HCT116 (cell line): ENCODE data around the gene CPA2. TPM values are rescaled to one million over a fixed set of nuclear protein-coding genes. Genes with fewer than 3 reads are reported as not detected.
A peak's percentile ranks its signal among the peaks of the same experiment; 100 is the strongest.

Source experiments
- EZH2phosphoT487 ChIP-seq: fragments of 200-600 bp; IDR thresholded peaks from 2 replicates; pipeline ENCODE4 v1.6.1; 2018; ENCODE audit warnings: antibody characterized with exemption, borderline replicate concordance
- total RNA-seq: library from RNA; stranded (reverse); gene quantifications from one replicate; pipeline ENCODE4 v1.2.1, GENCODE V29; 2021; ENCODE audit not compliant: unreplicated experiment
- TF ChIP-seq, protein P1 (sequence below): IDR thresholded peaks from 2 replicates; pipeline ENCODE4 v1.6.1; 2012; ENCODE audit warnings: low read depth
- TF ChIP-seq, protein P2 (sequence below): IDR thresholded peaks from 2 replicates; pipeline ENCODE4 v1.6.1; 2012
- TF ChIP-seq, protein P3 (sequence below), 3 experiments: fragments of 200-600 bp in 1 of 3; sonication (generic) in 1 of 3; IDR thresholded peaks in 2 of 3; conservative IDR thresholded peaks in 1 of 3; 2 replicates each; pipeline ENCODE4 v1.5.1; 2012 to 2017; ENCODE audit warnings: low read depth in 2 of 3, low read length in 2 of 3, antibody characterized with exemption in 1 of 3, borderline replicate concordance in 1 of 3, control low read depth in 1 of 3, mild to moderate bottlenecking in 1 of 3, mixed read lengths in 1 of 3, mixed run types in 1 of 3, moderate library complexity in 1 of 3; ENCODE audit not compliant: insufficient read depth in 1 of 3
- TF ChIP-seq, protein P4 (sequence below): IDR thresholded peaks from 2 replicates; pipeline ENCODE4 v1.6.1; 2012

The CPA2 gene
- total RNA-seq, 1 experiment from 2014 or later: 1.5 TPM

DNA sequence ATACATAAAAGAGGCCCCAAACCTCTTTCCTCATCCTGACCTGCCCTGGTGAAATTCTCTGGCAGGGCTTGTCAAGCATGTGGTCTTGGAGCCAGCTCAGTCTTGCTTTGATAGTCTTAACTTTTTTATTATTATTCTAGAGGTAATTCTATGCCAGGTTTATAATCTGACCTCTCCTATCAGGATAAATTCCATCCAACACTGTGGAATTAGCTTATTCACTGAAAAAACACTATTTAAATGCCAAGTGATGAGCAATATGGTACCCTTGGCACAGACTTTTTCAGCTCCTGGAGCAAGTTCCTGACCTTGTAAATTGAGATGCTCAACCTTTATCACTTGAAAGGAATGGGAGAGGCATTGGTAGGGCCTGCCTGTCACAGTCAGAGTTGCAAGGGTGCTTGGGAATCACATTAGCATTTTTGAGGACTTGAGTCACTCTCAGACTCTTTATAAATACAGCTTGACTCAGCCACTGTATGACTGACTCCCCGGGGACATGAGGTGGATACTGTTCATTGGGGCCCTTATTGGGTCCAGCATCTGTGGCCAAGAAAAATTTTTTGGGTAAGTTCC is 26.1 kb downstream of the CPA2 start, which contains the start of gene CPA4 (continued):
- TF ChIP-seq, protein P1, sequence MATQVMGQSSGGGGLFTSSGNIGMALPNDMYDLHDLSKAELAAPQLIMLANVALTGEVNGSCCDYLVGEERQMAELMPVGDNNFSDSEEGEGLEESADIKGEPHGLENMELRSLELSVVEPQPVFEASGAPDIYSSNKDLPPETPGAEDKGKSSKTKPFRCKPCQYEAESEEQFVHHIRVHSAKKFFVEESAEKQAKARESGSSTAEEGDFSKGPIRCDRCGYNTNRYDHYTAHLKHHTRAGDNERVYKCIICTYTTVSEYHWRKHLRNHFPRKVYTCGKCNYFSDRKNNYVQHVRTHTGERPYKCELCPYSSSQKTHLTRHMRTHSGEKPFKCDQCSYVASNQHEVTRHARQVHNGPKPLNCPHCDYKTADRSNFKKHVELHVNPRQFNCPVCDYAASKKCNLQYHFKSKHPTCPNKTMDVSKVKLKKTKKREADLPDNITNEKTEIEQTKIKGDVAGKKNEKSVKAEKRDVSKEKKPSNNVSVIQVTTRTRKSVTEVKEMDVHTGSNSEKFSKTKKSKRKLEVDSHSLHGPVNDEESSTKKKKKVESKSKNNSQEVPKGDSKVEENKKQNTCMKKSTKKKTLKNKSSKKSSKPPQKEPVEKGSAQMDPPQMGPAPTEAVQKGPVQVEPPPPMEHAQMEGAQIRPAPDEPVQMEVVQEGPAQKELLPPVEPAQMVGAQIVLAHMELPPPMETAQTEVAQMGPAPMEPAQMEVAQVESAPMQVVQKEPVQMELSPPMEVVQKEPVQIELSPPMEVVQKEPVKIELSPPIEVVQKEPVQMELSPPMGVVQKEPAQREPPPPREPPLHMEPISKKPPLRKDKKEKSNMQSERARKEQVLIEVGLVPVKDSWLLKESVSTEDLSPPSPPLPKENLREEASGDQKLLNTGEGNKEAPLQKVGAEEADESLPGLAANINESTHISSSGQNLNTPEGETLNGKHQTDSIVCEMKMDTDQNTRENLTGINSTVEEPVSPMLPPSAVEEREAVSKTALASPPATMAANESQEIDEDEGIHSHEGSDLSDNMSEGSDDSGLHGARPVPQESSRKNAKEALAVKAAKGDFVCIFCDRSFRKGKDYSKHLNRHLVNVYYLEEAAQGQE: no peak
- TF ChIP-seq, protein P2, sequence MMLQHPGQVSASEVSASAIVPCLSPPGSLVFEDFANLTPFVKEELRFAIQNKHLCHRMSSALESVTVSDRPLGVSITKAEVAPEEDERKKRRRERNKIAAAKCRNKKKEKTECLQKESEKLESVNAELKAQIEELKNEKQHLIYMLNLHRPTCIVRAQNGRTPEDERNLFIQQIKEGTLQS: no peak; the same call in 1 of the 2 replicates
- TF ChIP-seq, protein P3, sequence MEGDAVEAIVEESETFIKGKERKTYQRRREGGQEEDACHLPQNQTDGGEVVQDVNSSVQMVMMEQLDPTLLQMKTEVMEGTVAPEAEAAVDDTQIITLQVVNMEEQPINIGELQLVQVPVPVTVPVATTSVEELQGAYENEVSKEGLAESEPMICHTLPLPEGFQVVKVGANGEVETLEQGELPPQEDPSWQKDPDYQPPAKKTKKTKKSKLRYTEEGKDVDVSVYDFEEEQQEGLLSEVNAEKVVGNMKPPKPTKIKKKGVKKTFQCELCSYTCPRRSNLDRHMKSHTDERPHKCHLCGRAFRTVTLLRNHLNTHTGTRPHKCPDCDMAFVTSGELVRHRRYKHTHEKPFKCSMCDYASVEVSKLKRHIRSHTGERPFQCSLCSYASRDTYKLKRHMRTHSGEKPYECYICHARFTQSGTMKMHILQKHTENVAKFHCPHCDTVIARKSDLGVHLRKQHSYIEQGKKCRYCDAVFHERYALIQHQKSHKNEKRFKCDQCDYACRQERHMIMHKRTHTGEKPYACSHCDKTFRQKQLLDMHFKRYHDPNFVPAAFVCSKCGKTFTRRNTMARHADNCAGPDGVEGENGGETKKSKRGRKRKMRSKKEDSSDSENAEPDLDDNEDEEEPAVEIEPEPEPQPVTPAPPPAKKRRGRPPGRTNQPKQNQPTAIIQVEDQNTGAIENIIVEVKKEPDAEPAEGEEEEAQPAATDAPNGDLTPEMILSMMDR (IDR thresholded peaks at IDR 0.05 in 2 of 3, conservative IDR thresholded peaks at IDR 0.05 in 1 of 3; ENCODE audit: borderline replicate concordance in 1 of 3, insufficient read depth in 1 of 3, low read depth in 2 of 3, low read length in 2 of 3): no peak
- no peak for TF ChIP-seq EZH2phosphoT487
- TF ChIP-seq, protein P4, sequence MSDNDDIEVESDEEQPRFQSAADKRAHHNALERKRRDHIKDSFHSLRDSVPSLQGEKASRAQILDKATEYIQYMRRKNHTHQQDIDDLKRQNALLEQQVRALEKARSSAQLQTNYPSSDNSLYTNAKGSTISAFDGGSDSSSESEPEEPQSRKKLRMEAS: peak; percentile 55; the same call in 1 of the 2 replicates
